Right renal cortex interstitium (tissue), 3 donors: ENCODE measurements around the gene NT5C3A. TPM values are rescaled to one million over a fixed set of nuclear protein-coding genes. Genes with fewer than 3 reads are reported as not detected.
A peak's percentile ranks its signal among the peaks of the same experiment; 100 is the strongest.
"Not testable (repeated sequence)": the region's sequence is repeated elsewhere in the genome, so short reads cannot be mapped to it uniquely, and the experiment has no call there.

Experiments
- DNase-seq, 3 donors: peaks; one replicate each; pipeline ENCODE4 v3.0.0-alpha.2; 2013; ENCODE audit warnings: low read depth in 3 of 3, low spot score in 2 of 3
- polyA plus RNA-seq, 3 donors: library from polyadenylated mRNA; unstranded; fragments of 120-200 nt; gene quantifications; one replicate each; pipeline ENCODE4 v1.2.1, GENCODE V29; 2013; ENCODE audit not compliant: insufficient read length in 3 of 3

NT5C3A gene
- 10 to 100 TPM; 32.3 to 38.4 (median 32.8) TPM for polyA plus RNA-seq

GRCh38 chr7:33062023-33062781 is at the start of gene NT5C3A:
Gene NT5C3A (minus strand): TSS chr7:33062776. CDS start chr7:33062705, 71 bp downstream.
- DNase-seq, result no peak

- DNase-seq, result no peak
Measured at GRCh38 chr7:33111614-33112013, 49.0 kb upstream of the NT5C3A start.

DNA sequence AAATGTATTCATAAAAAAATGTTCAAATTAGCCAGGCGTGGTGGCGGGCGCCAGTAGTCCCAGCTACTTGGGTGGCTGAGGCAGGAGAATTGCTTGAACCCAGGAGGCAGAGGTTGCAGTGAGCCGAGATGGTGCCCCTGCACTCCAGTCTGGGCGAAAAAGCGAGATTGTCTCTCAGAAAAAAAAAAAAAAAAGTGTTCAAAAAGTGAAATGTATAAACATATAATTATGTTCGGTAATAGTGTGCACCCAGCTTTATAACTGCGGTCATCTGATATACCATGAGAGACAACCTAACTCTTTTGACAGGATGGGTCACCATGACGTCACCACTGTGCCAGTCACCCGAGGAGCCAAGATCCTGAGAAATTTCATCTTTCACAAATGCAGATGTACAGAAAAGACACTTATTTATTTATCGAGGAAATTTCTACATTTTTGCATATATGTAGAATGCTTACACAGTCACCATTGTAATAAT is 47.2 kb upstream of the NT5C3A start:
- peak in 1 of 3 donors; percentile 8 for DNase-seq

GRCh38 chr7:33109005-33109757 is 46.6 kb upstream of the NT5C3A start, which contains the start of gene RP9:
Gene RP9 (minus strand): TSS chr7:33109404. CDS start chr7:33109372, 32 bp downstream.
- peak in 2 of 3 donors; percentile 57 to 61 for DNase-seq

DNA sequence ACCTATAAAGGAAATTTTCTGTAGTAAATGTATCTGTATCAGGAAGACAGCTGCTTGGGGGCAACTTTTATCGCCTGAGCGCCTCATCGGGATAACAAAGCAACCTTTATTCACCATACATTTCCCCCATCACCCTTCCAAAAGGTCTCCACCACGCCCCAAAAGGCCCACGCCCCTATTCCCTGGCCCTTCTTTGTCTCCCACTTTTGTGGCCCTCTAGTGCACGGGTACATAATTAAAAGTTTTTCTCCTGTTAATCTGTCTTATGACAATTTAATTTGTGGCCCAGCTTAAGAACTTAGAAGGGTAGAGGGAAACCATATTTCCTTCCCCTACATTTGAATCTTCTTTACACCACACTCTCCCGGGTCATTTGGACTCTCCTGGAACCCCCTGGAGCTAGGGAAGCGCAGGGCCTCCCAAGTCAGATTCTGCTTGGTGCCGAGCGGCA is 46.0 kb upstream of the NT5C3A start:
- DNase-seq, result no peak

DNA sequence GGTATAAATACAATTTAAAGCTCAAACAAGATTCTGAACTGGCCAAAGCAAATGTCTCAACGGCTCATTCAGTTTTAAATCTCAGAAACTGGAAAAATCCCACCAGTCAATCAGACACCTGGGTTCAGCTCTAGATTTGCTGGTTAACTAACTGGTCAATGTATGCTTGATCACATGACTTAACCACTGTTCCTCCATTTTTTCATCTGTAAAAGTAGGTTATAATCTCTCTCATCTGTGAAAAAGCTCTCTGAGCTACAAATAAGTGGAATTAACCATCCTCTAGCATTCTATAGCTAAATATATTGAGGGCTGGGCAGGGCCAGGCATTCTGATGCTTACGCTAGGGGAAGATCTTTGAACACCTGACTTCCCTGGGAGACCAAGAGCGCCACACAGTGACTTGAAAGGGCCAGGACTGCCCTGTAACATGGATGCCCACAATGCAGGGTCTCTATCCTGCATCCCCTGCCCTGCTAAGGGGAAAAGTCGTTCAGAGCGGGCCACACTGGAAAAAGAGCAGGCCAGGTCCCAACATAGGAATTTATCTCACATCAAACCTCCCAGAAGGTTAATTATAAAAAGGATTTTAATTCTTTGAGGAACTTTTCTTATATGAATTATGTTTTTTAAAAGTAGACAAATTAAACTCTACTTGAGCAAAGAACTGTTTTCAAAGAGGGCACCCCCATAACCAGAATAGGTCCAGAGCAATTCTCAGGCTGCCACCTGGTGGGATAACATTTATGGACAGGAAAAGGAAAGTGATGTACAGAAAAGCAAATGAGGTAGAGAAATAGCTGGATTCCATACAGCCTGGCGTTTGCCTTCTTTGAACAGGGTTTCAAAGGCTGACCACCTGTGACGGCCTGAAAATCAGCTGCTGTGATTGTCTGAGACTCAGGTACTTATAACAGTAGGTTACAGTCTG is 44.8 kb upstream of the NT5C3A start:
- peak in 1 of 3 donors; percentile 39 for DNase-seq

- no peak for DNase-seq
Measured at GRCh38 chr7:33101906-33102305, 39.3 kb upstream of the NT5C3A start.

DNA sequence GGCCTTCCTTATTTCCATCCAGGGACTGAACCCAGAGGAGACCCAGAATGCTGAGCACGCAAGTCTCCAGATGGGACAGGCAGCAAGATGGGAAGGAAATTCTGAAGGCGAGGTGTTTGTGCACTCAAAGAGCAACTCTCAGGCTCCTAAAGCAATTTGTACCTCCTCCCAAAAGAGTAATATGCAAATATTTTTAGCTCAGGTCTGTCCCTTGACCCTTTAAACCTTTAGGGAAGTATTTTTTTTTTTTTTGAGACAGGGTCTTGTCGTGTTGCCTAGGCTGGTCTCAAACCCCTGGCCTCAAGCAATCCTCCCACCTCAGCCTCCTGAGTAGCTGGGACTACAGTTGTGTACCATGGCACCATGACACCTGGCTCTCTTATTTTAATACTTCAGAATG is 38.2 kb upstream of the NT5C3A start:
- DNase-seq, result no peak

DNA sequence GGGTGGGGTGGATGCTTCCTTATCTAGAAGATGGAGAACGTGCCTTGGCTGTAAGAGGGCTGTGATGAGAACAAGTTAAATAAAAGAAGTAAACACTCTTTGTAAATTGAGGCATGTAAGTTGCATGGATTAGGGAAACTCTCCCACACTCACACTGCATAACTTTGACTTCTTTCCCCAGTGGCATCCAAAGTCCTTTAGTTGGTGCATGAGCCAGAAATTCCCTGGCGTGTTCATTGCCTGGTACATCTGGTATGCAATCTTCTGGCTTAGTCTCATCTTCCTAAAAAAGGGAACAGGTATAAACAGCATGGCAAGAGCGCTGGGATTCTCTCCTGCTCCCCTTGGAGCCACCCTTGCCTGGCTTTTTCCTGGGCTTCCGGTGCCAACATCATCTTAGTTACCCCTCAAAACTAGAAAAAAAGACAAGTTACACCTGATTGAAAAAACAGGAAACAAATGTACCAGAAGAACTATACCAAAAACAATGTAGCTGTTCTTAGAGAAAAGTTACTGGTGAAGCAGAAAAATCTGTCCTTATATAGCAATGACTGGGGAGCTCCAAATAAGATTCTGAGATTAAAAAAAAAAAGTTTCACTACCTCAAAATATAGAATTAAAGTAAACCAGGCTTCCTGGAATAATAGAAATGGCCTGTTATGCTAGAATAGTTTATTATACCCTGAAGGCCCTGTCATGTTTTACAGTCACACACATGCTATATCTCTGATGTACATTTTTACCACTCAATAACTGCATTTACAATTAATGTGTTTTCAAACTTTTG is 36.8 kb upstream of the NT5C3A start:
- no peak for DNase-seq

GRCh38 chr7:33094745-33095275 is 32.2 kb upstream of the NT5C3A start:
- DNase-seq, result not testable (repeated sequence)

- no peak for DNase-seq
Measured at GRCh38 chr7:33093266-33093665, 30.7 kb upstream of the NT5C3A start.

DNA sequence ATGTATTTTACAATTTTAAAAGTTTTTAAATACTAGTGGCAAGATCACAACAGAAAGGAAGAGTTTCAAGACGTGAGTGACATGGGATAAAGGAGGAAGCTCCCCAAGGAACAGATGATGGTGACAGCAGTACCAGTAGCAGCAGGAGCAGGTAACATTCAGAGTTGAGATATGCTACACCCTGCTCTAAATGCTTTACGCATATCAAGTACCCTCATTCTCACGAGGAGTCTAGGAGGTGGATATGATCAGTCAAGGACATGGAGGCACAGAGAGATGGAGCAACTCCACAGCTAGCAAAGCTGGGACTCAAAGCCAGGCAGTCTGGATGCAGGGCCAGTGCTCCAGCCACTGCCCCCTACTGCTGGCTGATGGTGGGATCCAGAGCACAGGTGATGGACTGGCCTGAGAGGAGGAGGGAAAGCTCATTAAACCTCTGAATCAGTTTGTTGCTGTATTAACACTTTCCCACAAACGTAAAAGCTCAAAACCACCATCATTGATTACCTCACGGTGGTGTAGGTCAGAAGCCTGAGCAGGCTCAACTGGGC is 29.1 kb upstream of the NT5C3A start:
- no peak for DNase-seq

DNA sequence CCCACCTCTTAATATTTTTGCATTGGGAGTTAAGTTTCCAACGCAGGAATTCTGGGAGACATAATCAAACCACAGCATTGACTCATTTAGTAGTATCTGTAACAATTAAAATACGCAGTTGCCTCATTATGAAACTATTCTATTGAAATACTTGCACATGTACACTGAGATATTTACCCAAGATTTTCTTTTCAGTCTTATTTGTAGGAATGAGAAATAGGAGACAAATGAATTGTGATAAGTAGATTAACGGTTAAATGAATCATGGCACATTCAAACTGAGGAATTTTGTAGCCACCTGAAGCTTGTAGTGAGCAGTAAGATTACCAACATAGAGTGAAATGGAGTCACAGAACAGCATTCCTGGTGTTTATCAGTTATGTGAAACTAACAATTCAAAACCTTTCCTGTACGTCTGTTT is 28.5 kb upstream of the NT5C3A start:
- DNase-seq, result no peak

DNA sequence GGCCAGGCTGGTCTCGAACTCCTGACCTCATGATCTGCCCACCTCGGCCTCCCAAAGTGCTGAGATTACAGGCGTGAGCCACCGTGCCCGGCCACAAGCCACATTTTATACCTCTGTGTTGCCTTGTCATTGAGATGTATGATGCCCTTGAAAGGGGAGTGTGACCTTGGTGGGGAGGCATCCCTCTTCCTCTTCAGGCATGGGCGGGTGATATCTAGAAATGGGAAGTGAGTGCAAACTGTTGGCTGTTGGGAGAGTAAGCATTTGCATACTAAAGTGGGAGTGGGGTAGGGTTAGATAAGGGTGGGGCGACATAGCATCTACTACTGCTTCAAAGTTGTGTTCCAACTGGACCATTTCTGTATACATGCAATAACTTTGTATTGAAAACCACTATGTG is 26.6 kb upstream of the NT5C3A start:
- DNase-seq, result no peak

DNA sequence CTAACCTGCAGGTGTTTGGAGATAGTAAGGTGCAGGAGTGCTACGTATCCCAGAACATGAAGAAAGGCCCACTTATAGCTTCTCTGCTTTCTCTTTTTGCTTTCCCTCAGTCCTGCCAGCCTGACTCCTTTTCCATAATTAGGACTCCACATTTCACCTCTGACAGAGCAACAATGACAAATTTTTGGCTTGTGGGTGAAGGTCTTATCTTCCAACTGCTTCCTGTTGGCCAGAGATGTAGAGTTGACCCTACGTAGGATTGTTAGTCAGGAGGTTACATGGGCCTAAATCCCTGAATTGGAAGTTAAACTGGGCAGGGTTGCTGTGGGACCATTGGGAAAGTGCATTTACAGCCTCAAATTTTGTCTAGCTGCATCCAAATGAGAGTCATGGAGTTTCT is 25.3 kb upstream of the NT5C3A start:
- no peak for DNase-seq

DNA sequence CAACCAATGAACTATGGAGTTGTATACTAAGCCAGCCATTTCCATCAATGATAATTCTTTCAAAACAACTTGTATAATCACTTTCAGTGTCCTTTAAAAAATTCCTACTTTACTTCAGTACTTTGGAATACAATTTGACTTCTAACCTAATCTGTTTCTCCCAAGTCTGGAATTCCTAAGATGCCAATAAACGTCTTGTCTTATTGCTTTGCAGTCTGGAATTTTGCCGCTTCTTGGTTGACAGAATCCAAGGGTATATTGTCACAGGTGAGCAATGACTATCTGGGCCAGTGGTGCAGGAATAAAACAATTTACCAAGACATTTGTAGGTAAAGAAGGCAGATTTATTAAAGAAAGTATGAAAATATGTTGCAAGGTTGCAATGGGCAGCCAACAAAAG is 24.8 kb upstream of the NT5C3A start:
- DNase-seq, result no peak

DNA sequence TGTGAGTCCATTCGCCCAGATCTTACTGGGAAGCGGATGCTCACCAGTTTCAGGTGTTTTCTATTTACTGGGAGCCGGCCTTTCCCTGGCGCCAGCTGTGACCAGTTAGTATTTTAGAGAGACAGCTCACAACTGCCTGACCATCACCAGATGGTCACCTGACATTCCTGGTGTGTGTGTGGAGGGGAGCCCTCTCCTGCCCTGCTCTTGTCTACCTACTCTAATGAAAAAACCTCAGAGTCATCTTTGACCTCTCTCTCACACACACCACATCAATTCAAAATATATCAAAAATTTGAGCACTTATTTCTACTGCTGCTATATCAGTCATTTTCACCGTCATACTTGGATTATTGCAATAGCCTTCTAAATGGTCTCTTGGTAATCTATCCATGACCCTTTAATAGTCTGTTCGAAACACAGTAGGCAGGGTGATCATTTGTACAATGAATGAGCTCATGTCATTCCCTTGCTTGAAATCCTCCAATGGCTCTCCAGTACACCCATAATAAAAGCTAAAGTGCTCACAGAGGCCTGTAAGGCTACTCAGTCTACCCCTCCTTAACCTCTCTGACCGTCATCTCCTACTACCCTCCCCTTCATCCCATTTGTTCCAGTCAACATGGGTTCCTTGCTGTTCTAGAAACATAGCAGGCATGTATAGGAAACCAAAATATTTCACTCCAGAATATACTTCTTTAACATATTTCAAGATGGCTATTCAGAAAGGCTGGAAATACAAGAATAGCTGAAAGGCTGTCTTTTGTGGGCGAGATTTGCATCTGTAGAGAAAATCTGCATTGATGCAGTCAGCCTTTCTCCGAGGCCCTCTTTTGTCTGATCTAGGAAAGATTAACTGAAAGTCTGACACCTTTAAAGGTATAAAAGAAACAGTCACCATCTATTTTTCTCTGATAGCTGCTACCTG is 17.5 kb upstream of the NT5C3A start:
- DNase-seq, result no peak

- no peak for DNase-seq
Measured at GRCh38 chr7:33079096-33079495, 16.5 kb upstream of the NT5C3A start.
